ENCODE measurements around the gene SMARCAL1.

- no peak for TF ChIP-seq CTCF (IDR thresholded peaks at IDR 0.05; ENCODE audit: low read depth, low read length, missing input control)
- TF ChIP-seq REST (IDR thresholded peaks at IDR 0.05): no peak
- TF ChIP-seq TAF1 (conservative IDR thresholded peaks at IDR 0.05): no peak
- no peak for TF ChIP-seq YY1 (IDR thresholded peaks at IDR 0.05)
- no peak for TF ChIP-seq GABPA (IDR thresholded peaks at IDR 0.05 in 1 of 2, conservative IDR thresholded peaks at IDR 0.05 in 1 of 2)
- no peak for TF ChIP-seq ATF3 (IDR thresholded peaks at IDR 0.05)
- TF ChIP-seq RXRA (IDR thresholded peaks at IDR 0.05): no peak
- TF ChIP-seq RAD21 (IDR thresholded peaks at IDR 0.05): no peak
- no peak for TF ChIP-seq MAX (IDR thresholded peaks at IDR 0.05)
- TF ChIP-seq EGR1 (IDR thresholded peaks at IDR 0.05; ENCODE audit: low read depth in 2 of 2): no peak
- no peak for TF ChIP-seq JUND (IDR thresholded peaks at IDR 0.05)
- no peak for TF ChIP-seq HNF4A (conservative IDR thresholded peaks at IDR 0.05)
- no peak for TF ChIP-seq ZBTB33 (IDR thresholded peaks at IDR 0.05)
These were observed 113.7 kb downstream of the SMARCAL1 start for GRCh38 chr2:216525972-216526371.

Data from liver (tissue), 3 donors.